Activated naive CD4-positive, alpha-beta T cell treated with Interleukin-2 at 50 U/mL for 16 hours (primary cell): ENCODE measurements around the gene ZC3HAV1.
"Not testable (repeated sequence)": the region's sequence is repeated elsewhere in the genome, so short reads cannot be mapped to it uniquely, and the experiment has no call there.

Experiments used
- DNase-seq: peaks from one replicate; pipeline ENCODE4 v3.0.0-alpha.2; 2020

ZC3HAV1 gene

DNA sequence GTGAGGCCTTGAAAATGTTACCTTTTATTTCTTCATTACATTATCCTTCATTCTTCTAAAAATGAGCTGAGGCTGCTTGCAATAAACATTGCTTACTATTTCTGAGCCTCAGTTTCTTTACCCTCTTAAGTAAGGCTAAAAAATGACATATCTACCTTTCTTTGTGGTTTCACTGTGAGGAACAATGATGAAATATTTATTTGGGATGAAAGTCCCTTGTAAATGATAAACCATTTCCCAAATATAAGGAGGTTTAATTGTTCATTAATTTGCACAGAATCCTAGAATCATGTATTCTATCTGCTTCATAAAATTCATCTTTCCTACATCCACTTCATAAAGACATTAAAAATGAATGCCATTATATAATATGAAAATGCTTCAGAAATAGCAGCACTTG, 27.9 kb downstream of the ZC3HAV1 start:
- no peak for DNase-seq

DNA sequence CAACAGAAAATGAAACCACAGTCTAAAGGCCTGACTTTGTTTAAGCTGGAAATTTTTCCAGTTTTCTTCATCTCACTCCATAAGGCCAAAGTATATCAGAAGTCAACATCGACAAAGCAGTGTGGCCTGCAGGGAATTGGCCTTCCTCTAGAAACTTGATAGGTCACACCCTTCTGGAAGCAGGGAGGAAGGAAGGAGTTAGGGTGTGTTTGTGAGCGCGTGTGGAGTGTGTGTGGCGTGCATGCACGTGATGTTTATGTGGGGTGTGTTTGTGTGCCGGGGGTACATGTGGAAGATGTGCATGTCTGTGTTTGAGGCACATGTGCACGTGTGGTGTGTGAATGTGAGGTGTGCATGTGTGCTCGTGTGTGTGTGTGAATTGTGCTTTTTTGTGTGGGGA, 28.6 kb downstream of the ZC3HAV1 start:
- no peak for DNase-seq

DNA sequence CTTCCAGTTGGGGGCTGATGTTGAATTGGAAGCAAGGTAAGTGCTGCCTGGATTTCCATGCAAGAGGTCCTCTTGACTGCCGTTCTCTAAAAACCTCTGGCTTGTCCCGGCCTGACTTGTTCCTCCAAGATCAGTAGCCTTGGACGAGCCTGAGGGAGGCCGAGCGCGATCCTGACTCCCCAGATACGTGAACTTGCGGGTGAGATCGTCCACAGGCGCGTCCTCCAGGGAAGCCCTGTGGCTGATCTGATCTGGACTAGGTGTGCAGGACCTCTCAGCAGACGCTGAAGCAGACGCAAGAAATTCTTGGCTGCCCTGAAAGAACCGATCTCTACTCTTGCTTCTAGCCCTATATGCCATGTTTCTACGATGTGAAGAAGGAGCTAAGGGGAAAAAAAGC, 29.7 kb downstream of the ZC3HAV1 start:
- DNase-seq = no peak

DNA sequence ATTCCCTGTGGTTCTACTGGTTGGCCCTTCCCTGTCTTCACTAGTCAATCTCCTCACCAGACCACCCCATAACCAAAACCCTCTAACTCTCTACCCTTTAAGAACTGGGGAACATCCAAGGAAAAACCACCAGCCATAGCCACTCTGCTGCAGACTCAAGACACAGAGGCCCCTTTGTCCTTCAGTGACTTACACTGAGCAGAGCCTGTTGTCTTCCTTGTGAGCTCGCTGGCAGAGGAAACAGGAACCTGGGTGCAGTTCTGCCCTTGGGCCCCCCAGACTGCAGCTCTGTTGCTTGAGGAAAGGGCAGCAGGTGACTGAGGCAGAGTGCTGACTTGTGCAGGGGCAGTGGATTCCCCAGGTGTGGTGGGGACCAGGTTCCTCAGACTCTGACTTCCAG, 30.6 kb downstream of the ZC3HAV1 start:
- no peak for DNase-seq

DNA sequence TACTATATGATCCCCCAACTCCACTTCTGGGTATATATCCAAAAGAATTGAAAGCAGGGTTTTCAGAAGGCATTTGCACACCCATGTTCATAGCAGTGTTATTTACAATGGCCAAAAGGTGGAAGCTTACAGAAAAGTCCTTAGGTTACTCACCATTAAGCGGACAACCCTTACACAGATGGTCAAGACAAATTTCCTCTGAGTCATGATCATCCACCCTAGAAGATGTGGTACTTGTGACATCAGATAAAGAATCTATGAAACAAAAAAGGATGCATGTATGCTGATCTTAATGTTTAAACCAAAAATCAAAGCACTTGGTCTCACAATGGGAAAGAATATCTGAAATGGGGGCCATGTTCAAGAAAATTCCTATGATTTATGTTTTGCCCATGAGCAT, 31.1 kb downstream of the ZC3HAV1 start:
- no peak for DNase-seq

DNA sequence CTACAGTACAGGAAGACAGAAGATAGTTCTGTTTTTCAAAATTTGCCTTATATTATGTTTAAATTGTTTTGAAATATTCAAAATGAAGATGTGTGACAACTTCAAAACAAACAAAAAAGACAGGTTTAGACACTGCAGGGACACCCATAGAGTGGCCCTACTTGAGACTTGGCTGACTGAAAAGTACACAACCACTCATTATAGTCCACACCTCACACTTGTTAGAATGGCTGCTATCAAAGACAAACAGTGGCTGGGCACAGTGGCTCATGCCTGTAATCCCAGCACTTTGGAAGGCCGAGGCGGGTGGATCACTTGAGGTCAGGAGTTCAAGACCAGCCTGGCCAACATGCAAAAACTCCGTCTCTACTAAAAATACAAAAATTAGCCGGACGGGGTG, 31.8 kb downstream of the ZC3HAV1 start:
- DNase-seq = not testable (repeated sequence)

DNA sequence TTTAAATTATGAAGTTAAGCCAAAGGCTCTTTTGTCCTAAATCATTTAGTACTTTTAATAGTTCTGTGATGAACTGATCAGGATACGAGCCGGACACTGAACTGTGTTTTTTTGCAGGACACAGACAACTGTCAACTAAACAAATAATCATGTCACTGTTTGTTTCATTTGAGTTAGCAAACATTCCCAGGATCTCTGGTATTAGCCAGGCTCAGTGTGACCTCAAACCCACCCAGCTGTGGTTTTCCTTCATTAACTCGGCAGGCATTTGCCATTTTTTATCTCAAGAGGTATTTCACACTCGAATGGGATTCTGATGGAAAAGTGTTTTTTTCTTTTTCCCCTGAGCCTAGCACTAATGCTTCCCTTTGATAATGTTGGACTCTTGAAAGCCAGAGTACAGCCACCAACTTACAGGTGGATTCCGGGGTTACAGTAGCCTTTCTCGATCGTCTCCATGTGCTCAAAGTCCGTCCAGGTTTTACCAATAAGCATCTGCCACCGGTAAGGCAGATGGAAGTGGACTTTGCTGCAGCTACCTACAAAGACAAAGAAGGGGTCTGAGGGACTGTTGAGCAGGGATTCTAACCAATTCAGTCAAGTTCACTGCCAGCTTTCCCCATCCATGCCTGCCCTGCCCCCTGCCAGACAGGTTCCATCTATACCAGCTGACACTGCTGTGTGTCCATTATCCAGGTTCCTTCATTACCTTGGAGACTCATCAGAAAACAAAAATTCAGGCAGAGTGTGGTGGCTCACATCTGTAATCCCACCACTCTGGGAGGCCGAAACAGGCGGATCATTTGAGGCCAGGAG, 33.4 kb downstream of the ZC3HAV1 start:
- DNase-seq = no peak

DNA sequence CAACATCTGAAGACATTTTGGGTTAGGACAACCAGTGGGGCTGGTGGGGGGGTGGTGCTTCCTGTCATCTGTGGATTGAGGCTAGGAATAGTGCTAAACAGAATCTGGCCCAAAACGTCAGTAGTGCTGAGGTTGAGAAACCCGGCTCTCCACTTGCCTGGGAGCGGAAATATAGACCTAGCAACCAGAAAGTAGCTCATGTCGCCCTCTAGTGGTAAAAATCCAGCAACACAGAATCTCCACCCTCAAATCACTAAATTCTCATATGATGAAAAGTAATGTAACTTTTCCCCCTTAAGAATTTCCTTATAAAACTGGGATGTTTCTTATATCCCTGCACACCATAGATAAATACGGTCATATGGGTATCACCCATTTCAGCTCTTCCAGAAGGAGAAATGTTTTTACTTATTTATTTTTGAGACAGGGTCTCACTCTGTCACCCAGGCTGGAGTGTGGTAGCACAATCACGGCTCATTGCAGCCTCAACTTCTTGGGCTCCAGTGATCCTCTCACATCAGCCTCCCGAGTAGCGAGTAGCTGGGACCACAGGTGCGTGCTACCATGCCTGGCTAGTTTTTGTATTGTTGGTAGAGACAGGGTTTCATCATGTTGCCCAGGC, 34.4 kb downstream of the ZC3HAV1 start:
- peak; percentile 64 for DNase-seq

DNA sequence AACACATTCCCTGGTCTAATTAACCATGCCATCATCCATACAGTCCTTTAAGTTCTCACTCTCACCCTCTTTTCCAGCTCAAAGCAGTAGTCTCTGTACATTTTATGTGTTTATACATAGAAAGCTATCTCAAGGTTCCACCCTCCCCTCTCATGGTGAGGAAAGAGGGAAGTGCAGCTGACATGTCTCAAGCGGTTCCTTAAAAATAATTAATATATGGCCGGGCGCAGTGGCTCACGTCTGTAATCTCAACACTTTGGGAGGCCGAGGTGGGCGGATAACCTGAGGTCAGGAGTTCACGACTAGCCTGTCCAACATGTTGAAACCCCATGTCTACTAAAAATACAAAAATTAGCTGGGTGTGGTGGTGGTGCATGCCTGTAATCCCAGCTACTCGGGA, 36.7 kb downstream of the ZC3HAV1 start:
- DNase-seq = no peak

DNA sequence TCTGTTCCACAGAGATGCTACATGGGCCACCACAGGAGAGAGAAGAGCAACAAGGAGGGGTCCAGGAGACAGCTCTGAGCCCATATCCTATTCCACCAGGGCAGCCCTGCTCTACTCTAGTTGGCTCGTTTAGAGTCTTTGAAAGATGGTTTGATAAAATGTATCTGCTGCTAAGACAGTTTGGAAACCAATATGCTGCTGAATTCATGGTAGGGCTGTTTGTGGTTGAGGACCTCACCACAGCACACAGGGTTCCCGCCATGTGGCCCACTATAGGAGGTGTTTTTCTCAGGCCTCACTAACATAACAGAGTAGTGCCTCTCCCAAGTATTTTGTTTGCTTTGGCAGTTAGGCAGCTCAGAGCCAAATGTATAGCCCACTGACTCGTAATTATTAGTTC, 37.8 kb downstream of the ZC3HAV1 start:
- no peak for DNase-seq

DNA sequence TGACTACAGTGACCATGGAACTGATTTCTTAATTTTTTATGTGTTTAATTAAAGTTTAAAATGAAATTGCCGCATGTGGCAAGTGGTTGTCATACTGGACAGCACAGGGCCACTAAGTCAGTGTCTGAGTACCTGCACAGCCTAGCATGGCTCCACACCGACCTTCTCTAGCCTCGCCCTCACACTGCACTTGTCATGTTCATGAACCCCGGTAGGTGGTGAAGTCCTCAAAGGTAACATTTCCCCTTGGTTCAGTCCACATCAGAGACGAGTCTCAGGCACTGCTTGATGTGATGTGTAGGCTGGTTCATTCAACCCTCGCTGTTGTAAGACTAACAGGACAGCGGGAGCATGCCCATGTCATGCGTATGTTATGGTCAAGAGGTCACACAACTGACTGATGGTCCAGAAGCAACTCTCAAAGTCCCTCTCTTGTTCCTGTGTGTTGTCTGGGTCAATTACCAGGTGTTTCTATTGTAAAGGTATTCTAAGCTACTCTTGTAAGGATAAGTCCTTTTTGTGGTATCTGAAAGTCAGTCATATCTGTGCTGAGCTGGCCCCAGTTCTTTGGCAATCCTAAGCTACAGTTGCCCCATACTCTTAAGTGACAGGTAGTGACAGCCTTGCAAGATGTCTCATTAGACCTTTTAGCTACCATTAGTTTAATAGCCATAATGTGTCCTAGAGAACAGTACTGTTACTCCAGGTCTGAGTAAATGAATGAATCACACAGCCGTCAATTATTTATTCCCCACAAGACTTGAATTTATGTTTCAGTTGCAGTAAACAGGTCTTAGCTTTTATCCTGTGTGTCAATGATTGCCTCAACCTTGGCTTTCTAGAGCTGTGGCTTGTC, 40.7 kb downstream of the ZC3HAV1 start:
- DNase-seq = no peak

DNA sequence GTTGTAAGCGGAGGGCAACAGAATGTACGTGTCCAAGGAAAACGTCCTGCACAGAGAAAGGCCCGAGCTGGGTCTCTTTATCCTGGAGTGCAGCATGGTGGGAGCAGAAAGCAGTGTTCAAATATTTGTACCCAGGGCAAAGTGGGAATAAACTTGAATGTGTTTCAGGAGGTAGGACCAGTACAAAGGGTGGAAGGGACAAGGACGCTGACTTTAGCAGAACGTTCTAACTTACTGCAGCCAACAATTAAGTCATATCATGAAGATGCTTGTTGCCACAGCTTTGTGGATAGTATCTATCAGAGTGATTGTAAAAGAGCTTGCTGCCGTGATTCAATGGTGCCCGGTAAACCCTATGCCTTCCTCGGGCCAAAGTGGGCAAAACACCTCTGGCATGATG, 43.2 kb downstream of the ZC3HAV1 start:
- DNase-seq = no peak

DNA sequence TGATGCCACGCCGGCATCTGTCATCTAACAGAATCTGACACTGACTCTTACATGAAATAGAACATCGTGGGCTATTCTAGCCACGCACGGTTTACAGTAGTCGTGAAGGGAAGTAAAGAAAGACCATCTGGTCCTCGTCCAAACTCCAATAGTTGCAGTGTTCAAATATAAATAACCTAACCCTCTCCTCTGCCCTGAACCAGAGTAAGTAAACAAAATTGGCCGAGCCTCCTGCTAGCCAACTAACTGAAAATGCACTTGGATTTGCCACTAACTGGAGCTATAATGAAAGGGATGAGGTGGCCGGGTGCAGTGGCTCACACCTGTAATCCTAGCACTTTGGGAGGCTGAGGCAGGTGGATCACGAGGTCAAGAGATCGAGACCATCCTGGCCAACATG, 44.2 kb downstream of the ZC3HAV1 start:
- no peak for DNase-seq

DNA sequence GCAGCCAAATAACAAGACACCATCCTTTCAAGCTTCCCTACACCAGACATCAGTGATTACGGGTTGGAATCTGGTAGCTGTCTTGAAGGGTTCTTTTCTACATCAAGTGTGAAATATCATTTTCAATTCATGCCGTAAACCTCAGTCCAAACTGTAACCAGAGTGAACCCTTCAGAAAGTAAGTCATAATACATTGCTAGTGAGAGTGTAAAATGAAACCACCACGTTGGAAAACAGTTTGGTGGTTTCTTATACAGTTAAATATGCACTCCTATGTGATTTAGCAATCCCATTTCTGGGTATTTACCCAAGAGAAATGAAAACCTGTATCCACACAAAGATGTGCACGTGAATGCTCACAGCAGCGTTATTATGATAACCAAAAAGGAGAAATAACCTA, 48.1 kb downstream of the ZC3HAV1 start:
- DNase-seq = no peak

DNA sequence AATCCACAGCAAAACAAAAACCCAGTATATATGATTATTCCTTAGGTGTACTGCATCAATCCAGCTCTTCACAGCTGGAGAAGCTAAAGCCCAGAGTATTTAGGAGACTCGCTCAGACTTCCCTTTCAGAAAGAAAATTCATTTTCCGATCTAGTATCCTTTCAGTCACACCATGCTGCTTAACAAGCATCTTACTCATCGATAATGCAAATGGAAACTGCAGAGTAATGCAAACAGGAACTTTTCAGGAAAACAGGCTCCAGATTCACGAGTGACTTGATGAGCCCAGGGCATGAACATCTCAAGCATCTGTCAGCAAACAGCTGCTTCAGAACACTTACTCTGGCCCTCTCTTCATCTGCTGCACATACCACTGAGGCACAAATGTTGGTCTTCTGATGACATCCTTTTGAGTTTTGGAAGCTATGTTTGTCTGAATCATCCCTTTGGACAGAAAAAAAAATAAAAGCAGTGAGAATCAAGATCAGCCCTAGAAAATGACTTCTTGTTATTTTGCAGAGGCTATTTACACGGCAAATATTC, 48.8 kb downstream of the ZC3HAV1 start:
- no peak for DNase-seq

DNA sequence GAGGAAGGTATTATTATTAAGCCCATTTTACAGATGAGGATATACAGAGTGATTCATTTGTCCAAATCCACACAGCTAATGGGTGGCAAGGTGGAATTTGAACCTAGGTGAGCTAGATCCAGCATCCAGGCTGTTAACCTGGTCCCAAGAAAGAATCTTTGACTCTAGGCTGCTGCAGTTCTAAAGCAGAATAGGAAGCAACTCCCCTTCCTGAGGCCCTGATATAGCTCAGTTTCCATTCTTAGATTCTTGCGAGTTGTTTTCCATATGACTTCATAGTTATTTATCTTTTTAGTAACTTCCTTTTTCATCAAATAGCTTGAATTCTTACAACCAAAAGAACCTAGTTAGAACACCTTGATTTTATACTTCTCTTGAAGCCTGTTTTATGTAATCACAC, 49.6 kb downstream of the ZC3HAV1 start:
- DNase-seq = no peak

DNA sequence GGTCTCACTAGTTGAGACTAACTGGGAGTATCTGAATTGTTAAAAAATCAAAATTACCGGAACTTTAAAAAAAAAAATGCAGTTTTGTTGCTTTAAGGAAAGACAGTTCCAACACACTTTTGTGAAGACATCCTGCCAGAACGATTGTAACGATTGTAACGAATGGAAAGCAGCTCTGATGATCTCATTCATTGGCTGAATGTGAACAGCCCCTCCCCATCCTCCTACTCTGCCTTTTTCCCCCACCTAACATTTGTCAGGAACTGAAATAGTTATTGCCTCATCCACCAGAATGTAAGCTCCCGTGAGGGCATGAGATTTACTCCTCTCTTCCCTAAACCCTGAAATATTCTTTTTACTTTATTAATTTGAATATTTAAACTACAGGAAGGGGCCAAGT, 50.6 kb downstream of the ZC3HAV1 start:
- DNase-seq = no peak

DNA sequence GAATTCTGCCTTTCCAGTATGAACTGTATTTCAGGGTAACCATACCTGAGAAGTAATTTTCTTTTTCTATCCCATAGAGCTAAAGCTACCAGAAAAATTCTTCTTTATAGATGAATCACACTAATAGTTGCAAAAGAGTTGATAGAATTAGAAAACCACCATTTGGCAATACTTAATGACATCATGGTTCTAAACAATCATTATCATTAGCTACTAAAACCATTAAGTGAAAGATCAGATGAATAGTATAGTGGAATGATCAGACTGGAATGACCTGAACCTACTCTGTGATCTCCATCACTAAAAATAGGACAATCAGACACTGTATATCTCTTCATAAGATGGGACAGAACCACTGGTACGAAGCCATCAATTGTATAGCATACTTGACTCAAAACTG, 53.8 kb downstream of the ZC3HAV1 start:
- DNase-seq = no peak

DNA sequence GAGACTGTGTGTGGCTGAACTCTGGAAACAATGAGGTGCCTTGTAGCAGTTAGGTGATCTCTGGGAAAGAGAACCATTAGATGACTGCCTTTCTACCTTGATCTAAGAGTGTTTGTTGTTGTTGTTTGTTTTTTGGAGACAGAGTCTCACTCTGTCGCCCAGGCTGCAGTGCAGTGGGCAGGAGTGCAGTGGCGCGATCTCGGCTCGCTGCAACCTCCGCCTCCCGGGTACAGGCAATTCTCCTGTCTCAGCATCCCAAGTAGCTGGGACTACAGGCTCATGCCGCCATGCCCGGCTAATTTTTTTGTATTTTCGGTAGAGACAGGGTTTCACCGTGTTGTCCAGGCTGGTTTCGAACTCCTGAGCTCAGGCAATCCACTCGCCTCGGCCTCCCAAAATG, 54.9 kb downstream of the ZC3HAV1 start:
- not testable (repeated sequence) for DNase-seq

DNA sequence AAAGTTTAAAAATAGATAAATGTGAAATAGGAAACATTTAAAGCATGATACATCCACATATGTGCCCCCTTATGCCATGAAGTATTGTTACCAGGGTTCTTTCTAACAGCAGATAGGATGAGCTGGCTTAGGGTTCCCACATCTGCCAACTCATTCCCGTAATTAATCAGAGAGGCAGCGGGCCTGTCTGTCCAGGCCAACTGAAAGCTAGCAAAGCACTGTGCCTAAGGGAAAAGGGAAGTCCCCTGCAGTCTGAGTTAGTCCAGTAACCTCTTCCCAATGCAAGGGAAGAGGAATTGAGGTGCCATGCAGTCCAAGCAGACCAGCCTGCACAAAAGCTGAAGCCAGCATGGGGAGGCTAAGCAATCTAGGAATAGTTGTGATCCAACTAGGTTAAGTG, 55.4 kb downstream of the ZC3HAV1 start:
- no peak for DNase-seq

DNA sequence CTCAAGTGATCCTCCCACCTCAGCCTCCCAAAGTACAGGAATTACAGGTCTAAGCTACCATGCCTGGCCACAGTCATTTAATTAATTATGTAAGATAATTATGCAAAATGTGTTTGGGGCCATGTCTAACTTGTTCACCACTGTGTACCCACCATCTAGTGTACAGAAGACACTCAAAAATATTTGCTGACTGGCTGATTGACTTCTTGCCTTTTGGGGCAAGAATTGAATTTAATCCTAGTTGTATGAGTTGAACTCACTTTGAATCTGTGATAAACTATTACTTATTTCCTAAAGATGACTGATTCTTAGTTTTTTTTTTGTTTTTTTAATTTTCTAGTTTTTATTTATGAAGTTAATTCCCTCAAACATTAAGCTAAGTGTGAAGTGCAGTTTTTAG, 57.9 kb downstream of the ZC3HAV1 start:
- no peak for DNase-seq

DNA sequence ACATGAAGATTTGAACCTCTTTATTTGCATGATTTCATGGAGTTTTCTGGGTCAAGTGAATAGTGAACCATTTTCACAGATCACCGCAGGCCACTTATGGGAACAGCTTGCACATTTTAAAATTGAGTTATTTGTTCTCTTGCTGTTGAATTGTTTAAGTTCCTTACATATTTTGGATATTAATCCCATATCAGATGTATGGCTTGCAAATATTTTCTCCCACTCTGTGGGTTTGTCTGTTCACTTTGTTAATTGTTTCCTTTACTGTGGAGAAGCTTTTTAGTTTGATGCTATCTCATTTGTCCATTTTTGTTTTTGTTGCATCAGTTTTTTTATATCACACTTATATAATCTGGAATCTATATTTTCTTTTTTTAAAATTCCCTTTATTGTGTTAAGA, 59.6 kb downstream of the ZC3HAV1 start:
- DNase-seq = no peak

DNA sequence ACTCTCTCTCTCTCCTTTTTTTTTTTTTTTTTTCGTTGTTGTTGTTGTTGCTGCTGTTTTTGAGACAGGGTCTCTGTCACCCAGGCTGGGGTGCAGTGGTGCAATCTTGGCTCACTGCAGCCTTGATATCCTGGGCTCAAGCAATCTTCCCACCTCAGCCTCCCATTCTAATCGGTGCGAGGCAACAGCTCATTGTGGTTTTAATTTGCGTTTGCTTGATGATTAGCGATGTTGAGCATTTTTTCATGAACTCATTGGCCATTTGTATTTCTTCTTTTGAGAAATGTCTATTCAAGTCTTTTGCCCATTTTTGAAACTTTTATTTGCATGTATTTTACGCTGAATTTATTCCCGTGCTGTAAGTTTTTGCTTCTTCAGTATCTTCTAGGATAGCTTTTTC, 60.4 kb downstream of the ZC3HAV1 start:
- DNase-seq = no peak

DNA sequence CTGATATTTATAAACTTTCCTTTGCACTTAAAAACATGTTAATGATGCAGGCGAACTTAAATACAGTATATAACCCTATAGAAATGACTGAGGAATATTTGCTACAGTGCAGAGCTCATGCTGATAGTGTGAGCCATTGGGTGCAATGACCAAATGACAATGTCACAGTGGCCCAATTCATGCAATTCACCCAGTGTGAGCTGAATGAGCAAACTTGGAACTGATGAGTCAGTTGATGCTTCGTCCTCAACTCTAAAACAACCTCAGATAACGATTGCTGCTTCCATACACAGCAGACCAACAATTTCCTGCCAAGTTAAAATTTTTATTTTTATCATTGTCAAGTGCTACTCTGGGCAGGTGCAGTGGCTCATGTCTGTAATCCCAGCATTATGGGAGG, 61.5 kb downstream of the ZC3HAV1 start:
- no peak for DNase-seq
